Fibroblast of mammary gland (primary cell): ENCODE results near the gene CCDC6.

ENCODE experiments used
- DNase-seq: peaks from one replicate; pipeline ENCODE4 v3.0.0-alpha.2; 2010; ENCODE audit warnings: low read depth
- H3K4me3 ChIP-seq: 2 replicates; pipeline ENCODE4 v1.5.1; 2011; ENCODE audit warnings: low read depth, mild to moderate bottlenecking, low read length, moderate library complexity; ENCODE audit not compliant: control insufficient read depth
- TF ChIP-seq, protein P1 (sequence below): conservative IDR thresholded peaks from 2 replicates; pipeline ENCODE4 v1.5.1; 2011; ENCODE audit warnings: low read depth, low read length, inconsistent platforms; ENCODE audit not compliant: control insufficient read depth, insufficient read depth

Gene CCDC6

GRCh38 chr10:59847326-59847725, 59.0 kb downstream of the CCDC6 start:
- TF ChIP-seq, protein P1, sequence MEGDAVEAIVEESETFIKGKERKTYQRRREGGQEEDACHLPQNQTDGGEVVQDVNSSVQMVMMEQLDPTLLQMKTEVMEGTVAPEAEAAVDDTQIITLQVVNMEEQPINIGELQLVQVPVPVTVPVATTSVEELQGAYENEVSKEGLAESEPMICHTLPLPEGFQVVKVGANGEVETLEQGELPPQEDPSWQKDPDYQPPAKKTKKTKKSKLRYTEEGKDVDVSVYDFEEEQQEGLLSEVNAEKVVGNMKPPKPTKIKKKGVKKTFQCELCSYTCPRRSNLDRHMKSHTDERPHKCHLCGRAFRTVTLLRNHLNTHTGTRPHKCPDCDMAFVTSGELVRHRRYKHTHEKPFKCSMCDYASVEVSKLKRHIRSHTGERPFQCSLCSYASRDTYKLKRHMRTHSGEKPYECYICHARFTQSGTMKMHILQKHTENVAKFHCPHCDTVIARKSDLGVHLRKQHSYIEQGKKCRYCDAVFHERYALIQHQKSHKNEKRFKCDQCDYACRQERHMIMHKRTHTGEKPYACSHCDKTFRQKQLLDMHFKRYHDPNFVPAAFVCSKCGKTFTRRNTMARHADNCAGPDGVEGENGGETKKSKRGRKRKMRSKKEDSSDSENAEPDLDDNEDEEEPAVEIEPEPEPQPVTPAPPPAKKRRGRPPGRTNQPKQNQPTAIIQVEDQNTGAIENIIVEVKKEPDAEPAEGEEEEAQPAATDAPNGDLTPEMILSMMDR = no peak
- no peak overlapping the region for H3K4me3 ChIP-seq
- DNase-seq = no peak

DNA sequence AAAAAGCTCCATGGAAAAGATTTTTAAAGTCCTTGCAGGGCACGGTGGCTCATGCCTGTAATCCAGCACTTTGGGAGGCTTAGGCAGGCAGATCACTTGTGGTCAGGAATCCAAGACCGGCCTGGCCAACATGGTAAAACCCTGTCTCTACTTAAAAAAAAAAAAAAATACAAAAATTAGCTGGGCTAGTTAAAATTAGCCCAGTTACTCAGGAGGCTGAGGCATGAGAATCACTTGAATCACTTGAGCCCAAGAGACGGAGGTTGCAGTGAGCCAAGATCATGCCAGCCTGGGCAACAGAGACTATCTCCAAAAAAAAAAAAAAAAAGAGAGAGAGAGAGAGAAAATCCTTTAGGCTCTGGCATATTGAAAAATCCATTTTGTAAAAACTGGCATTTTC, 61.9 kb downstream of the CCDC6 start:
- TF ChIP-seq, protein P1 = no peak
- DNase-seq = no peak
- H3K4me3 ChIP-seq = no peak overlapping the region

GRCh38 chr10:59843748-59844147, 62.6 kb downstream of the CCDC6 start:
- H3K4me3 ChIP-seq = no peak overlapping the region
- DNase-seq = no peak
- TF ChIP-seq, protein P1 = no peak

- TF ChIP-seq, protein P1 = no peak
- H3K4me3 ChIP-seq = no peak overlapping the region
- DNase-seq = peak; percentile 52
These were observed 66.8 kb downstream of the CCDC6 start for GRCh38 chr10:59839576-59839975.

DNA sequence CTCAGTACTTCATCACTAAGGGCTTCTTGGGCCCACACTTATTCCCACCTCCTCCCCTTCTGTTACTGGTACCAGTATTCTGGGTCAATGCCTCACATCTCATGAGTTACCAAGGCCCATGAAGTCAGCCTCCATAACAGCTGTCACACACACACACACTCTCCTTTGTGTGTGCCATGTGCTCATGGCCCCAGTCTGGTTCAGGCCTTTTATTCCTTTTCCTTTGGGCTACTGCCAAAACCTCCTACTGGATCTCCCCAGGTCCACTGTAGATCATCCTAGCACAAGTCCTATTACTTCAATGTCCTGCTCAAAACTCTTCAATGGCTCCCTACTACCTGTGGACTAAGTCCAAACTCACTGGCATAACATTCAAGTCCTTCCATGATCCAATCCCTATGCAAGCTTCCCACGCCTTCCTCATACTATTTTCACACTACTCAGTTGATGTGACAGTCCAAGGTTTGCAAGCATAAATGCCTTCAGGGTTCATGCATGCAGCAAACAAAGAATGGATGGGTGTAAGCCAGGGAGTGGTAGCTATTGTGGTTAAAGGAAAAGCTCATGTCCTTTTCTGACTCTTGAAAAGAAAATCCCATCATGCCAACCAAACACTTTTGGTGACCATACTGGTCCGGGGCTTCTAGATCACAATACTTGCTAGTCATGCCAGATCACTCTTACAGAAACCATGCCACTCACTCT, 68.1 kb downstream of the CCDC6 start:
- no peak for DNase-seq
- H3K4me3 ChIP-seq = no peak overlapping the region
- TF ChIP-seq, protein P1 = no peak

GRCh38 chr10:59833810-59834209, 72.5 kb downstream of the CCDC6 start:
- TF ChIP-seq, protein P1 = no peak
- no peak for DNase-seq
- no peak overlapping the region for H3K4me3 ChIP-seq
